Sigmoid colon (tissue), 7 donors: Measurements from ENCODE around the gene POM121C. TPM values are rescaled to one million over a fixed set of nuclear protein-coding genes. Genes with fewer than 3 reads are reported as not detected.
A peak's percentile ranks its signal among the peaks of the same experiment; 100 is the strongest.
"Not testable (repeated sequence)": the region's sequence is repeated elsewhere in the genome, so short reads cannot be mapped to it uniquely, and the experiment has no call there.

ENCODE experiments used
- DNase-seq: peaks from one replicate; pipeline ENCODE4 v3.0.0-alpha.2; 2019
- H3K27ac ChIP-seq, 4 donors: fragments of 200-600 bp; sonication (generic); one replicate each; pipeline ENCODE4 v1.5.1; 2016 to 2019; ENCODE audit warnings: mild to moderate bottlenecking in 1 of 4
- H3K27me3 ChIP-seq, 3 donors: fragments of 200-600 bp; sonication (generic); one replicate each; pipeline ENCODE4 v1.5.1; 2019; ENCODE audit warnings: mild to moderate bottlenecking in 1 of 3
- H3K36me3 ChIP-seq, 4 donors: fragments of 200-600 bp; sonication (generic); one replicate each; pipeline ENCODE4 v1.5.1; 2016 to 2019
- H3K4me1 ChIP-seq, 4 donors: fragments of 200-600 bp; sonication (generic); one replicate each; pipeline ENCODE4 v1.5.1; 2017 to 2019
- H3K4me3 ChIP-seq, 4 donors: fragments of 200-600 bp; sonication (generic); one replicate each; pipeline ENCODE4 v1.5.1; 2017 to 2019; ENCODE audit warnings: mild to moderate bottlenecking in 2 of 4, moderate library complexity in 1 of 4
- H3K9me3 ChIP-seq, 4 donors: fragments of 200-600 bp in 3 of 4; sonication (generic) in 3 of 4; one replicate each; pipeline versions ENCODE4 v1.5.1 to v1.6.1; 2013 to 2019
- CTCF ChIP-seq, 4 experiments: fragments of 450-650 bp in 3 of 4; fragments of 200-600 bp in 1 of 4; IDR thresholded peaks; one replicate each; pipeline ENCODE4 v1.5.1; 2016 to 2019; ENCODE audit warnings: antibody characterized with exemption in 4 of 4, mild to moderate bottlenecking in 3 of 4, moderate library complexity in 2 of 4
- EP300 ChIP-seq, 4 donors: sonication (generic); formaldehyde crosslinking; IDR thresholded peaks; one replicate each; pipeline ENCODE4 v1.6.1; 2017; ENCODE audit warnings: antibody characterized with exemption in 4 of 4
- POLR2A ChIP-seq, 2 donors: fragments of 450-650 bp; IDR thresholded peaks; one replicate each; pipeline ENCODE4 v1.6.1; 2016; ENCODE audit warnings: antibody characterized with exemption in 2 of 2, mild to moderate bottlenecking in 2 of 2, moderate library complexity in 2 of 2
- POLR2AphosphoS5 ChIP-seq, 4 donors: sonication (generic); formaldehyde crosslinking; IDR thresholded peaks; one replicate each; pipeline ENCODE4 v1.6.1; 2017; ENCODE audit warnings: antibody characterized with exemption in 4 of 4
- WGBS, 2 donors: extraction: QIAGEN DNeasy Blood & Tissue Kit; methylation state at CpG; one replicate each; pipeline ENCODE4 v1.1.7; 2013; 5-methylcytosine and 5-hydroxymethylcytosine counted together
- intact Hi-C: fragments of 100-400 bp; cut with DNase I; formaldehyde crosslinking; loops from one replicate; pipeline ENCODE4 v1.15.1; 2023
- polyA plus RNA-seq, 3 donors: library from polyadenylated mRNA; stranded (reverse); fragments of 200-250 nt; gene quantifications; one replicate each; pipeline ENCODE4 v1.2.3, GENCODE V29; 2013
- total RNA-seq, 4 donors: library from RNA; depleted of rRNA; stranded (reverse); fragments of >200 nt; gene quantifications; one replicate each; pipeline ENCODE4 v1.1.0, GENCODE V29; 2016
- donor health status: healthy with polysubstance abuse.
- donor health status: Bipolar disorder and iron deficiency.
- donor health status: healthy.

The POM121C gene
- total RNA-seq (10 to 100 TPM; 12.2 to 30.5 (median 15.8) TPM), polyA plus RNA-seq (10 to 100 TPM in 1 of 3 donors, 1 to 10 TPM in 2; 6.0 to 22.9 (median 6.9) TPM)

- WGBS, 2 donors, result 0 to 1% methylated on average over 49 of the region's 49 CpGs
- peak within 1 kb of the TSS; percentile 83 to 93 (median 92) for H3K27ac ChIP-seq
- H3K4me1 ChIP-seq, H3K27me3 ChIP-seq, intact Hi-C loops, H3K36me3 ChIP-seq, H3K9me3 ChIP-seq: not testable (repeated sequence)
- peak; percentile 98 for DNase-seq
- TF ChIP-seq POLR2A (IDR thresholded peaks at IDR 0.05), result peak in 1 of 2 donors; percentile 38
- TF ChIP-seq POLR2AphosphoS5 (IDR thresholded peaks at IDR 0.05), result peak; percentile 59 to 86 (median 78)
- H3K4me3 ChIP-seq, result peak within 1 kb of the TSS; percentile 71 to 91 (median 79)
Observed at GRCh38 chr7:75485979-75486643, at the start of gene POM121C. Gene POM121C (minus strand): TSS chr7:75486299. CDS start chr7:75441496, 44,803 bp downstream.

GRCh38 chr7:75534727-75535307, 48.7 kb upstream of the POM121C start:
- no peaks in the 10 kb centered on the region for H3K27me3 ChIP-seq
- no peak for DNase-seq
- no peak overlapping the region for H3K27ac ChIP-seq
- TF ChIP-seq CTCF (IDR thresholded peaks at IDR 0.05), result no peak
- no peak for TF ChIP-seq POLR2AphosphoS5 (IDR thresholded peaks at IDR 0.05)
- no peak for TF ChIP-seq POLR2A (IDR thresholded peaks at IDR 0.05)
- no peak for TF ChIP-seq EP300 (IDR thresholded peaks at IDR 0.05)
- H3K4me1 ChIP-seq, result no peaks in the 10 kb centered on the region
- intact Hi-C loops, result no loop called here
- no peaks in the 10 kb centered on the region for H3K9me3 ChIP-seq
- 55 to 64% methylated on average over 8 of the region's 8 CpGs for WGBS, 2 donors
- H3K4me3 ChIP-seq, result no peak overlapping the region
- peaks cover 4 to 38% (median 8%) of the 10 kb centered on the region in 4 donors for H3K36me3 ChIP-seq

GRCh38 chr7:75533926-75534325, 47.8 kb upstream of the POM121C start:
- TF ChIP-seq CTCF (IDR thresholded peaks at IDR 0.05), result no peak
- no peak for TF ChIP-seq EP300 (IDR thresholded peaks at IDR 0.05)
- TF ChIP-seq POLR2A (IDR thresholded peaks at IDR 0.05), result no peak
- no peak for TF ChIP-seq POLR2AphosphoS5 (IDR thresholded peaks at IDR 0.05)
- Histone ChIP-seq H3K4me1 (no peaks in the 10 kb centered on the region), H3K27ac (no peak overlapping the region), H3K36me3 (peaks cover 4 to 29% (median 8%) of the 10 kb centered on the region in 4 donors), H3K27me3 (no peaks in the 10 kb centered on the region), H3K4me3 (no peak overlapping the region), H3K9me3 (no peaks in the 10 kb centered on the region)
- DNase-seq, result peak; percentile 17
- WGBS, 2 donors, result 95% methylated on average over 6 of the region's 6 CpGs
- intact Hi-C loops, result no loop called here

- peaks cover 0 to 5% (median 2%) of the 10 kb centered on the region in 4 donors for H3K4me1 ChIP-seq
- H3K27ac ChIP-seq, result no peak overlapping the region
- WGBS, 2 donors, result 96 to 98% methylated on average over 4 of the region's 4 CpGs
- intact Hi-C loops, result no loop called here
- H3K9me3 ChIP-seq, result no peaks in the 10 kb centered on the region
- TF ChIP-seq POLR2AphosphoS5 (IDR thresholded peaks at IDR 0.05) (no peak), POLR2A (IDR thresholded peaks at IDR 0.05) (no peak), CTCF (IDR thresholded peaks at IDR 0.05) (no peak), EP300 (IDR thresholded peaks at IDR 0.05) (no peak)
- peaks cover 4 to 19% (median 8%) of the 10 kb centered on the region in 4 donors for H3K36me3 ChIP-seq
- peak; percentile 6 for DNase-seq
- no peaks in the 10 kb centered on the region for H3K27me3 ChIP-seq
- no peak overlapping the region for H3K4me3 ChIP-seq
Observed at GRCh38 chr7:75532639-75533038, 46.5 kb upstream of the POM121C start.

GRCh38 chr7:75531359-75531821, 45.3 kb upstream of the POM121C start:
- no peak overlapping the region for H3K4me3 ChIP-seq
- no peaks in the 10 kb centered on the region for H3K27me3 ChIP-seq
- intact Hi-C loops, result no loop called here
- no peak for TF ChIP-seq EP300 (IDR thresholded peaks at IDR 0.05)
- peaks cover 0 to 18% (median 11%) of the 10 kb centered on the region in 4 donors for H3K4me1 ChIP-seq
- no peak overlapping the region for H3K27ac ChIP-seq
- peaks cover 0 to 6% (median 3%) of the 10 kb centered on the region in 4 donors for H3K36me3 ChIP-seq
- no peaks in the 10 kb centered on the region for H3K9me3 ChIP-seq
- no peak for DNase-seq
- WGBS, 2 donors, result 82 to 85% methylated on average over 6 of the region's 6 CpGs

- H3K9me3 ChIP-seq, DNase-seq, H3K27me3 ChIP-seq: not testable (repeated sequence)
- Histone ChIP-seq H3K27ac (peak overlapping the region; percentile 85 to 93 (median 87)), H3K4me1 (peaks cover 0 to 21% (median 17%) of the 10 kb centered on the region in 4 donors), H3K36me3 (peaks cover 9 to 36% (median 13%) of the 10 kb centered on the region in 4 donors), H3K4me3 (peak overlapping the region; percentile 59 to 97 (median 95))
- WGBS, 2 donors, result 0% methylated on average over 37 of the region's 37 CpGs
- intact Hi-C loops, result loop anchor here (5.0 kb wide), 3 partner anchors 115 to 235 kb away; no protein-coding TSS in a partner anchor
Observed at GRCh38 chr7:75527224-75527722, 41.2 kb upstream of the POM121C start.

GRCh38 chr7:75521727-75522126, 35.6 kb upstream of the POM121C start:
- H3K4me3 ChIP-seq, H3K27me3 ChIP-seq, DNase-seq, H3K27ac ChIP-seq, intact Hi-C loops, H3K9me3 ChIP-seq: not testable (repeated sequence)
- H3K4me1 ChIP-seq, result peaks cover 0 to 10% (median 7%) of the 10 kb centered on the region in 4 donors
- H3K36me3 ChIP-seq, result peaks cover 9 to 58% (median 13%) of the 10 kb centered on the region in 4 donors

GRCh38 chr7:75518842-75519241, 32.7 kb upstream of the POM121C start:
- H3K27ac ChIP-seq, H3K9me3 ChIP-seq, H3K27me3 ChIP-seq, intact Hi-C loops, H3K4me3 ChIP-seq, DNase-seq, H3K4me1 ChIP-seq: not testable (repeated sequence)
- 84% methylated on average over 2 of the region's 2 CpGs for WGBS, 2 donors
- H3K36me3 ChIP-seq, result peaks cover 11 to 51% (median 14%) of the 10 kb centered on the region in 4 donors
